OCI-LY7 (cell line): ENCODE results near the gene ATXN7L2. TPM values are rescaled to one million over a fixed set of nuclear protein-coding genes. Genes with fewer than 3 reads are reported as not detected.

Experiments
- BruUV-seq: library from RNA; stranded (reverse); fragments of 400-500 nt; replicated peaks from 2 replicates; lab custom pipeline; 2021; lab: Mats Ljungman, UMichigan
- CTCF ChIA-PET: fragments of 300-600 bp; sonication (Branson Sonifier 250); formaldehyde crosslinking; loops from one replicate; lab custom pipeline; 2022; ENCODE audit warnings: antibody characterized with exemption; ENCODE audit not compliant: unreplicated experiment; lab: Charles Lee
- POLR2A ChIA-PET: fragments of 300-600 bp; sonication (Branson Sonifier 250); formaldehyde crosslinking; loops from one replicate; lab custom pipeline; 2022; ENCODE audit warnings: antibody characterized with exemption; lab: Charles Lee
- DNase-seq: peaks from one replicate; pipeline ENCODE4 v3.0.0-alpha.2; 2015; ENCODE audit warnings: low spot score
- H2AFZ ChIP-seq: fragments of 200-600 bp; sonication (generic), shearing (Covaris generic); 2 replicates; pipeline ENCODE4 v1.6.1; 2014; ENCODE audit warnings: mild to moderate bottlenecking, antibody characterized with exemption, low read length, moderate library complexity
- H3K27ac ChIP-seq: fragments of 200-600 bp; sonication (generic); 2 replicates; pipeline ENCODE4 v1.5.1; 2014; ENCODE audit warnings: mixed run types, low read depth, mild to moderate bottlenecking, moderate library complexity, low read length, inconsistent platforms; ENCODE audit not compliant: poor library complexity, severe bottlenecking
- H3K36me3 ChIP-seq: fragments of 200-600 bp; sonication (generic); 2 replicates; pipeline ENCODE4 v1.6.1; 2014; ENCODE audit warnings: mild to moderate bottlenecking, antibody characterized with exemption, low read length, moderate library complexity, mixed read lengths; ENCODE audit not compliant: insufficient read depth
- H3K4me1 ChIP-seq: fragments of 200-600 bp; sonication (generic); 2 replicates; pipeline ENCODE4 v1.5.1; 2014; ENCODE audit warnings: mild to moderate bottlenecking, low read length; ENCODE audit not compliant: insufficient read depth, poor library complexity, severe bottlenecking
- H3K4me2 ChIP-seq: fragments of 200-600 bp; sonication (generic); 2 replicates; pipeline ENCODE4 v1.6.1; 2014; ENCODE audit warnings: mild to moderate bottlenecking, low read length
- H3K4me3 ChIP-seq: fragments of 200-600 bp; sonication (generic); 2 replicates; pipeline ENCODE4 v1.5.1; 2014; ENCODE audit warnings: mild to moderate bottlenecking, low read depth, low read length; ENCODE audit not compliant: poor library complexity, severe bottlenecking
- H3K79me2 ChIP-seq: fragments of 200-600 bp; sonication (generic); 2 replicates; pipeline ENCODE4 v1.6.1; 2016; ENCODE audit warnings: low read depth, mild to moderate bottlenecking, low read length, moderate library complexity, mixed read lengths; ENCODE audit not compliant: insufficient read depth
- H3K9me2 ChIP-seq: fragments of 200-600 bp; sonication (generic); 2 replicates; pipeline ENCODE4 v1.6.1; 2016; ENCODE audit warnings: mild to moderate bottlenecking, low read length, mixed read lengths; ENCODE audit not compliant: insufficient read depth
- H3K9me3 ChIP-seq: fragments of 200-600 bp; sonication (generic); 2 replicates; pipeline ENCODE4 v1.6.1; 2014; ENCODE audit warnings: mild to moderate bottlenecking, mixed run types, low read length, mixed read lengths
- H4K20me1 ChIP-seq: fragments of 200-600 bp; sonication (generic); 2 replicates; pipeline ENCODE4 v1.6.1; 2014; ENCODE audit warnings: mild to moderate bottlenecking, antibody characterized with exemption, low read length, moderate library complexity, mixed read lengths; ENCODE audit not compliant: insufficient read depth
- EZH2phosphoT487 ChIP-seq: fragments of 200-600 bp; sonication (generic); IDR thresholded peaks from 2 replicates; pipeline ENCODE4 v1.6.1; 2018; ENCODE audit warnings: low read depth, borderline replicate concordance, mild to moderate bottlenecking, mixed run types, antibody characterized with exemption, low read length, moderate library complexity, mixed read lengths
- intact Hi-C: fragments of 100-400 bp; cut with micrococcal nuclease; formaldehyde crosslinking; loops from one replicate; pipeline ENCODE4 v1.10.0; 2022; ENCODE audit not compliant: unreplicated experiment
- total RNA-seq, 2 experiments: library from RNA; depleted of rRNA in 1 of 2; stranded (reverse); fragments of >200 nt in 1 of 2; shearing (Covaris generic) in 1 of 2; gene quantifications; 2 replicates each; pipeline ENCODE4 v1.2.3, GENCODE V29; 2014 to 2022
- TF ChIP-seq, protein P1 (sequence below): fragments of 200-600 bp; sonication (generic); conservative IDR thresholded peaks from 2 replicates; pipeline ENCODE4 v1.5.1; 2014; ENCODE audit warnings: mild to moderate bottlenecking, antibody characterized with exemption, low read length, moderate library complexity, mixed read lengths

ATXN7L2 gene
- total RNA-seq, 2 experiments from 2014 or later = 6.5 to 8.2 TPM

DNA sequence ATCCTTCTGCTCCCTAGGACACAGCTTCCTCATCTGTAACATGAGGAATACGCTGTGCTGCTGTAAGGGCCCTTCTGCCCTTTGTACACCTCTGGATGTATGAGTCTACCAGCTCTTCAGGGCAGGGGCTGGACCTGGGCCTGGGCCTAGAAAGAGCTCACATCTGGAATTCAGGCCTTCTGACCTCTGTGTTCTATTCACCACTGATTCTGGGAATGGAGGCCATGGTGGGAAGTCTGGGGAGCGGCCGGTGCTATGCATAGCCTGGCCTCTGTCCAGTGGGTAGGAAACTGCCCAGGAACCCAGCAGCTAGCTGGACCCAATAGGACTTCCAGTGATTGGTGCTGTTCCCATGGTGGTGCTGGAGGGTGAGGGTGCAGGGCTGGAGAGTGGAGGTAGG is 45.0 kb downstream of the ATXN7L2 start:
- Histone ChIP-seq H3K9me2 (no peaks in the 10 kb centered on the region), H3K4me2 (no peak overlapping the region), H2AFZ (no peak overlapping the region), H4K20me1 (no peaks in the 10 kb centered on the region), H3K4me1 (peaks cover 6% of the 10 kb centered on the region), H3K27ac (no peak overlapping the region), H3K4me3 (no peak overlapping the region), H3K36me3 (no peaks in the 10 kb centered on the region), H3K9me3 (no peaks in the 10 kb centered on the region), H3K79me2 (no peaks in the 10 kb centered on the region)
- no TSS peak for BruUV-seq
- TF ChIP-seq, protein P1, sequence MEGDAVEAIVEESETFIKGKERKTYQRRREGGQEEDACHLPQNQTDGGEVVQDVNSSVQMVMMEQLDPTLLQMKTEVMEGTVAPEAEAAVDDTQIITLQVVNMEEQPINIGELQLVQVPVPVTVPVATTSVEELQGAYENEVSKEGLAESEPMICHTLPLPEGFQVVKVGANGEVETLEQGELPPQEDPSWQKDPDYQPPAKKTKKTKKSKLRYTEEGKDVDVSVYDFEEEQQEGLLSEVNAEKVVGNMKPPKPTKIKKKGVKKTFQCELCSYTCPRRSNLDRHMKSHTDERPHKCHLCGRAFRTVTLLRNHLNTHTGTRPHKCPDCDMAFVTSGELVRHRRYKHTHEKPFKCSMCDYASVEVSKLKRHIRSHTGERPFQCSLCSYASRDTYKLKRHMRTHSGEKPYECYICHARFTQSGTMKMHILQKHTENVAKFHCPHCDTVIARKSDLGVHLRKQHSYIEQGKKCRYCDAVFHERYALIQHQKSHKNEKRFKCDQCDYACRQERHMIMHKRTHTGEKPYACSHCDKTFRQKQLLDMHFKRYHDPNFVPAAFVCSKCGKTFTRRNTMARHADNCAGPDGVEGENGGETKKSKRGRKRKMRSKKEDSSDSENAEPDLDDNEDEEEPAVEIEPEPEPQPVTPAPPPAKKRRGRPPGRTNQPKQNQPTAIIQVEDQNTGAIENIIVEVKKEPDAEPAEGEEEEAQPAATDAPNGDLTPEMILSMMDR = no peak
- TF ChIP-seq EZH2phosphoT487 = no peak
- CTCF ChIA-PET = no interaction called here
- DNase-seq = no peak
- intact Hi-C loops = no loop called here
- POLR2A ChIA-PET = interaction anchor here (0.7 to 1.0 kb wide), 2 partner anchors 16 to 22 kb away, joined by 3 read pairs; no protein-coding TSS in a partner anchor

DNA sequence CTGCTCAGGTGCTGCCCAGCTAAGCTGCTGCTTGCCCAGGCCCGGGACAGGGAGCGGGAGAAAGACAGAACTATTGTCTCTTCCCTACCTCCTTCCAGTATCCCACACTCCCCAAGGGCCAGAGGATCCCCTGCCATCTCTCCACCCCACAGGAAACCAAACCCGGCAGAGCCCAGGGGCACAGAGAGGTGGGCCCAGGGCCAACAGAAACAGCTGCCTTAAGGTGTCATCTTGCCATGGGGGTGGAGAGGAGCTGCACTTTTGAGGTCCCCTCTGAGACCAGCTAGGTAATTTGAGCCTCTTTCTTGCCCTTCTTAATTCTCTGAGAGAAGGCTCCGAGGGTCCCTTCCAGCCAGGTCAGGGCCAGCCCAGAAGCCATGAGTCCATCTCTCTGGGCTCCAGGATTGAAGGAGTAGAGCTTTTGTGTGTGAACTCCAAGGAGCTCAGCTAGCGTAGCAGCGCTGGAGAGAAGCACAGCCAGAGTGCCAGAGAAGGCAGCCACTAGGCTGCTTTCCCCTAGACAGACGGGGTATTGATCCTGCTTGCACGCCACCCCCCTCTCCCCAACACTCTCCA is 46.3 kb downstream of the ATXN7L2 start:
- Histone ChIP-seq H3K27ac (no peak overlapping the region), H3K79me2 (no peaks in the 10 kb centered on the region), H3K36me3 (no peaks in the 10 kb centered on the region), H3K9me2 (no peaks in the 10 kb centered on the region), H3K4me3 (no peak overlapping the region), H3K4me1 (peaks cover 6% of the 10 kb centered on the region), H3K4me2 (no peak overlapping the region), H4K20me1 (no peaks in the 10 kb centered on the region), H2AFZ (no peak overlapping the region), H3K9me3 (no peaks in the 10 kb centered on the region)
- no peak for TF ChIP-seq EZH2phosphoT487
- TF ChIP-seq, protein P1 = no peak
- ChIA-PET POLR2A (interaction anchor here (0.9 to 1.6 kb wide), 5 partner anchors 11 to 247 kb away, joined by 3 to 6 read pairs (median 4); partner anchors contain the start of genes GNAI3 and PSRC1), CTCF (interaction anchor here (1.0 to 1.2 kb wide), 3 partner anchors 17 to 40 kb away, joined by 3 to 5 read pairs (median 4); partner anchors contain the start of gene AMIGO1)
- intact Hi-C loops = no loop called here
- no peak for DNase-seq
- no TSS peak for BruUV-seq
